ENCODE measurements around the gene CAVIN2.

CAVIN2 gene

DNA sequence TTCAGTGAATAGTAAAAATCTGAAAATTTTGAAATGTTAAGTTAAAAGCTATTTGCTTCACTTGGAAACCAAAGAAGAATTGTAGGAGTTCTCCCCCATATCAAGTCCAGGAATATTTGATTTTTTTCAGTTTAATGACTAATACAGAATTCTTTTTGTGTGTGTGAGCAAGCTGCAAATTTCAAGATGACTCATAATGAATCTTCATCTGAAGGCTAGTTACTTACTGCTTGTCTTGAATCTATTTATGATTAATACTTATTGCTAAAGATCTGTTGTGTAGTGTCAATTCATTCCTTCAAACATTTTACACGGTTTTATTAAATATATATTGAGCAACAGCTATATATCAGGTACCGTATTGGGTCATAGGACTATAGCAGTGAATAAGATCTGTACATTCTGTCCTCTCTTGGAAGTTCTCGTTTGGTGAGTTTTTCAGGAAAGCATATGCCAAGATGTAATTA lies 47.8 kb upstream of the CAVIN2 start:
- Histone ChIP-seq H3K27ac (ENCODE audit: low read depth, low read length) (no peak overlapping the region), H3K9me3 (ENCODE audit: insufficient read depth, low read length) (no peaks in the 10 kb centered on the region), H2AFZ (ENCODE audit: low read depth, low read length, severe bottlenecking) (no peak overlapping the region), H3K27me3 (ENCODE audit: low read length) (no peaks in the 10 kb centered on the region), H3K9ac (ENCODE audit: low read length) (no peak overlapping the region), H3K4me3 (ENCODE audit: insufficient read depth, low read length, poor library complexity, severe bottlenecking) (no peak overlapping the region), H4K20me1 (ENCODE audit: low read depth, low read length) (no peaks in the 10 kb centered on the region), H3K36me3 (ENCODE audit: low read length) (no peaks in the 10 kb centered on the region), H3F3A (ENCODE audit: insufficient read depth) (no peaks in the 10 kb centered on the region), H3K79me2 (ENCODE audit: insufficient read depth, low read length) (no peaks in the 10 kb centered on the region), H3K9me2 (replicated peaks; ENCODE audit: insufficient read depth, low read length) (no peaks in the 10 kb centered on the region), H3K4me2 (ENCODE audit: low read depth, low read length, poor library complexity, severe bottlenecking) (no peak overlapping the region)
- TF ChIP-seq, protein P1, sequence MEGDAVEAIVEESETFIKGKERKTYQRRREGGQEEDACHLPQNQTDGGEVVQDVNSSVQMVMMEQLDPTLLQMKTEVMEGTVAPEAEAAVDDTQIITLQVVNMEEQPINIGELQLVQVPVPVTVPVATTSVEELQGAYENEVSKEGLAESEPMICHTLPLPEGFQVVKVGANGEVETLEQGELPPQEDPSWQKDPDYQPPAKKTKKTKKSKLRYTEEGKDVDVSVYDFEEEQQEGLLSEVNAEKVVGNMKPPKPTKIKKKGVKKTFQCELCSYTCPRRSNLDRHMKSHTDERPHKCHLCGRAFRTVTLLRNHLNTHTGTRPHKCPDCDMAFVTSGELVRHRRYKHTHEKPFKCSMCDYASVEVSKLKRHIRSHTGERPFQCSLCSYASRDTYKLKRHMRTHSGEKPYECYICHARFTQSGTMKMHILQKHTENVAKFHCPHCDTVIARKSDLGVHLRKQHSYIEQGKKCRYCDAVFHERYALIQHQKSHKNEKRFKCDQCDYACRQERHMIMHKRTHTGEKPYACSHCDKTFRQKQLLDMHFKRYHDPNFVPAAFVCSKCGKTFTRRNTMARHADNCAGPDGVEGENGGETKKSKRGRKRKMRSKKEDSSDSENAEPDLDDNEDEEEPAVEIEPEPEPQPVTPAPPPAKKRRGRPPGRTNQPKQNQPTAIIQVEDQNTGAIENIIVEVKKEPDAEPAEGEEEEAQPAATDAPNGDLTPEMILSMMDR (IDR thresholded peaks at IDR 0.05; ENCODE audit: insufficient read depth, low read length, poor library complexity, severe bottlenecking), result no peak
- no peak for TF ChIP-seq EZH2phosphoT487 (conservative IDR thresholded peaks at IDR 0.05; ENCODE audit: low read length)

DNA sequence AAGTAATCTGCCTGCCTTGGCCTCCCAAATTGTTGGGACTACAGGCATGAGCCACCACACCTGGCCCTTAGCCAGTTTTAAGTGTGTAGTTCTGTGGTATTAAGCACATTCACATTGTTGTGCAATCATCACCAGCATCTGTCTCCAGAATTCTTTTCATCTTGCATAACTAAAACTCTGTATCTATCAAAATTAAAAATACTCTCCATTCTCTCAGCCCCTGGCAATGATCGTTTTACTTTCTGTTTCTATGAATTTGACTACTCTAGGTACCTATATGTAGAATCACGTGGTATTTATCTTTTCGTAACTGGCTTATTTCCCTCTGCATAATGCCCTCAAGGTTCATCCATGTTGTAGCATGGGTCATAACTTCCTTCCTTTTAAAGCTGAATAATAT lies 45.5 kb upstream of the CAVIN2 start:
- Histone ChIP-seq H3K79me2 (ENCODE audit: insufficient read depth, low read length) (no peaks in the 10 kb centered on the region), H3K4me3 (ENCODE audit: insufficient read depth, low read length, poor library complexity, severe bottlenecking) (no peak overlapping the region), H2AFZ (ENCODE audit: low read depth, low read length, severe bottlenecking) (no peak overlapping the region), H3K9me2 (replicated peaks; ENCODE audit: insufficient read depth, low read length) (no peaks in the 10 kb centered on the region), H3K9me3 (ENCODE audit: insufficient read depth, low read length) (no peaks in the 10 kb centered on the region), H3F3A (ENCODE audit: insufficient read depth) (no peaks in the 10 kb centered on the region), H3K9ac (ENCODE audit: low read length) (no peak overlapping the region), H3K27ac (ENCODE audit: low read depth, low read length) (no peak overlapping the region), H3K27me3 (ENCODE audit: low read length) (no peaks in the 10 kb centered on the region), H3K4me2 (ENCODE audit: low read depth, low read length, poor library complexity, severe bottlenecking) (no peak overlapping the region), H4K20me1 (ENCODE audit: low read depth, low read length) (no peaks in the 10 kb centered on the region), H3K36me3 (ENCODE audit: low read length) (no peaks in the 10 kb centered on the region)
- TF ChIP-seq, protein P1 (IDR thresholded peaks at IDR 0.05; ENCODE audit: insufficient read depth, low read length, poor library complexity, severe bottlenecking), result no peak
- no peak for TF ChIP-seq EZH2phosphoT487 (conservative IDR thresholded peaks at IDR 0.05; ENCODE audit: low read length)

DNA sequence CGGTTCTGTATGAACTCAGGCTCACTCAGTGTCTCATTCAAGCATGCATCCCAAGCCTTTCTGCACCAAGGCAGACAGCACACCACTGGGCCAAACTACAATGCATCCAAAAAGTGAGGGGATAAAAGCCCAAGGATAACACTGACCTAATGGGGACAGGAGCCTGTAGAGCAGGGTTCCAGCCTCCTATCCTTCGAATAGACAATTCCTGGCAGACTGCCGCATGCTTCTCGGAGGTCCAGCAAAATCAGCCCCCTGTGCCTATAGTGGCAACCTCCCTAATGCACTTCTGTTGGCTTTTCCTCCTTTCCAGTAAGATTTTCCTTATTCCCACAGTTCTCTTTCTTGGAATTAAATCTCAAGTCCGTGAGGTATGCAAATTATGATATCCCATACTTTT lies 44.8 kb upstream of the CAVIN2 start:
- H3K9ac ChIP-seq (ENCODE audit: low read length), result no peak overlapping the region
- H4K20me1 ChIP-seq (ENCODE audit: low read depth, low read length), result no peaks in the 10 kb centered on the region
- no peaks in the 10 kb centered on the region for H3K36me3 ChIP-seq (ENCODE audit: low read length)
- H3K27ac ChIP-seq (ENCODE audit: low read depth, low read length), result no peak overlapping the region
- H3K4me2 ChIP-seq (ENCODE audit: low read depth, low read length, poor library complexity, severe bottlenecking), result no peak overlapping the region
- H3K9me3 ChIP-seq (ENCODE audit: insufficient read depth, low read length), result no peaks in the 10 kb centered on the region
- H3K9me2 ChIP-seq (replicated peaks; ENCODE audit: insufficient read depth, low read length), result no peaks in the 10 kb centered on the region
- H3K27me3 ChIP-seq (ENCODE audit: low read length), result no peaks in the 10 kb centered on the region
- no peaks in the 10 kb centered on the region for H3K79me2 ChIP-seq (ENCODE audit: insufficient read depth, low read length)
- TF ChIP-seq, protein P1 (IDR thresholded peaks at IDR 0.05; ENCODE audit: insufficient read depth, low read length, poor library complexity, severe bottlenecking), result no peak
- no peak for TF ChIP-seq EZH2phosphoT487 (conservative IDR thresholded peaks at IDR 0.05; ENCODE audit: low read length)
- no peak overlapping the region for H3K4me3 ChIP-seq (ENCODE audit: insufficient read depth, low read length, poor library complexity, severe bottlenecking)
- H3F3A ChIP-seq (ENCODE audit: insufficient read depth), result no peaks in the 10 kb centered on the region
- no peak overlapping the region for H2AFZ ChIP-seq (ENCODE audit: low read depth, low read length, severe bottlenecking)

All from SU-DHL-6 (cell line).